Measurements from ENCODE around the gene SFXN3. TPM values are rescaled to one million over a fixed set of nuclear protein-coding genes. Genes with fewer than 3 reads are reported as not detected.

SFXN3 gene
- total RNA-seq, 3 donors from 2014 or later (not counting 1 experiment from before 2014, with no cell fraction given), result 59.7 to 74.5 (median 68.9) TPM

DNA sequence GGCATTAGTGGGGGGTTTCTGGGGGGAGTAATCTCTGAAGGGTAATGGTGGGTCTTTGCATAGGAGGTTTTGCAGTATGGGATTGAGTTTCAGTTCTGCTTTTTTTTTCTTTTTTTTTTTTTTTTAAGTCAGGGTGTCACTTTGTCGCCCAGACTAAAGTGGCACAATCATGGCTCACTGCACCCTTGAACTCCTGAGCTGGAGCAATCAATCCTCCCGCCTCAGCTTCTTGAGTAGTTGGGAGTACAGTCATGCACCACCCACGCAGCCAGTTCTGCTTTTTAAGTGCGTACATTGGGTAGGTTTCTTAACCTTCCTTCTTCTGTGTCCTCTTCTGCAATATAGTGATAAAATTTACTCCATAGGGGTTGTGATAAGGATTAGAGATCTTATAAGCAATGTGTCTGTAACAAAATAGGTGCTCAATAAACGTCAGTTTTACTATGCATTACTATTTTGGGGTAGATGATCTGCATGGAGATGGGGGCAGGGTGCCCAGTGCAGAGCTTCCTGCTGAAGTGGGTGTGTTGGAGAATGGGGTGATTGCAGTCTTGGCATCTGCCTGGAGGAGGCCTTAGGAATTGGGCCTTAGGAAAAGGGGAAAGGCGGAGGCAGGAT is 40.3 kb downstream of the SFXN3 start:
- WGBS (ENCODE audit: insufficient coverage), result 20% methylated on average over 3 of the region's 6 CpGs
- ATAC-seq (peak in 2 of 3 donors; percentile 28 to 65), DNase-seq (no peak)
- no peaks in the 10 kb centered on the region for H3K9me3 ChIP-seq (ENCODE audit: control insufficient read depth, insufficient read depth, low read length)
- H3K4me1 ChIP-seq (ENCODE audit: control insufficient read depth, insufficient read depth, low read length), result peaks cover 32% of the 10 kb centered on the region
- H3K27me3 ChIP-seq (ENCODE audit: control insufficient read depth, insufficient read depth, low read length), result peaks cover 17% of the 10 kb centered on the region
- intact Hi-C loops (cut with micrococcal nuclease), result no loop called here
- TF ChIP-seq, protein P1, sequence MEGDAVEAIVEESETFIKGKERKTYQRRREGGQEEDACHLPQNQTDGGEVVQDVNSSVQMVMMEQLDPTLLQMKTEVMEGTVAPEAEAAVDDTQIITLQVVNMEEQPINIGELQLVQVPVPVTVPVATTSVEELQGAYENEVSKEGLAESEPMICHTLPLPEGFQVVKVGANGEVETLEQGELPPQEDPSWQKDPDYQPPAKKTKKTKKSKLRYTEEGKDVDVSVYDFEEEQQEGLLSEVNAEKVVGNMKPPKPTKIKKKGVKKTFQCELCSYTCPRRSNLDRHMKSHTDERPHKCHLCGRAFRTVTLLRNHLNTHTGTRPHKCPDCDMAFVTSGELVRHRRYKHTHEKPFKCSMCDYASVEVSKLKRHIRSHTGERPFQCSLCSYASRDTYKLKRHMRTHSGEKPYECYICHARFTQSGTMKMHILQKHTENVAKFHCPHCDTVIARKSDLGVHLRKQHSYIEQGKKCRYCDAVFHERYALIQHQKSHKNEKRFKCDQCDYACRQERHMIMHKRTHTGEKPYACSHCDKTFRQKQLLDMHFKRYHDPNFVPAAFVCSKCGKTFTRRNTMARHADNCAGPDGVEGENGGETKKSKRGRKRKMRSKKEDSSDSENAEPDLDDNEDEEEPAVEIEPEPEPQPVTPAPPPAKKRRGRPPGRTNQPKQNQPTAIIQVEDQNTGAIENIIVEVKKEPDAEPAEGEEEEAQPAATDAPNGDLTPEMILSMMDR (IDR thresholded peaks at IDR 0.05), result no peak
- Mint-ChIP-seq H3K9me3 (no peaks in the 10 kb centered on the region), H3K27me3 (ENCODE audit: low read depth in 2 of 2) (peaks cover 37 to 47% of the 10 kb centered on the region in 2 donors), H3K4me1 (peaks cover 0 to 13% of the 10 kb centered on the region in 2 donors), H3K36me3 (no peaks in the 10 kb centered on the region), H3K27ac (peak overlapping the region in 1 of 2 donors; percentile 52), H3K4me3 (no peak overlapping the region)
- no peak overlapping the region for H3K27ac ChIP-seq (ENCODE audit: low read length)
- H3K4me3 ChIP-seq (ENCODE audit: low read length), result no peak overlapping the region
- no peaks in the 10 kb centered on the region for H3K36me3 ChIP-seq (ENCODE audit: control insufficient read depth, insufficient read depth, low read length)

GRCh38 chr10:101071885-101072433 is 40.9 kb downstream of the SFXN3 start:
- peaks cover 26% of the 10 kb centered on the region for H3K4me1 ChIP-seq (ENCODE audit: control insufficient read depth, insufficient read depth, low read length)
- Mint-ChIP-seq H3K27me3 (ENCODE audit: low read depth in 2 of 2) (peaks cover 38 to 52% of the 10 kb centered on the region in 2 donors), H3K27ac (peak overlapping the region in 1 of 2 donors; percentile 52), H3K4me3 (no peak overlapping the region), H3K36me3 (no peaks in the 10 kb centered on the region), H3K4me1 (peaks cover 0 to 9% of the 10 kb centered on the region in 2 donors), H3K9me3 (no peaks in the 10 kb centered on the region)
- H3K4me3 ChIP-seq (ENCODE audit: low read length), result no peak overlapping the region
- no peaks in the 10 kb centered on the region for H3K36me3 ChIP-seq (ENCODE audit: control insufficient read depth, insufficient read depth, low read length)
- ATAC-seq, result no peak
- peaks cover 13% of the 10 kb centered on the region for H3K27me3 ChIP-seq (ENCODE audit: control insufficient read depth, insufficient read depth, low read length)
- no peaks in the 10 kb centered on the region for H3K9me3 ChIP-seq (ENCODE audit: control insufficient read depth, insufficient read depth, low read length)
- WGBS (ENCODE audit: insufficient coverage), result 91% methylated on average over 7 of the region's 7 CpGs
- TF ChIP-seq, protein P1 (IDR thresholded peaks at IDR 0.05), result no peak
- no peak for DNase-seq
- intact Hi-C loops (cut with micrococcal nuclease), result no loop called here
- no peak overlapping the region for H3K27ac ChIP-seq (ENCODE audit: low read length)

- Histone ChIP-seq H3K9me3 (ENCODE audit: control insufficient read depth, insufficient read depth, low read length) (no peaks in the 10 kb centered on the region), H3K27me3 (ENCODE audit: control insufficient read depth, insufficient read depth, low read length) (peaks cover 7% of the 10 kb centered on the region), H3K4me3 (ENCODE audit: low read length) (no peak overlapping the region), H3K4me1 (ENCODE audit: control insufficient read depth, insufficient read depth, low read length) (peaks cover 18% of the 10 kb centered on the region), H3K27ac (ENCODE audit: low read length) (no peak overlapping the region), H3K36me3 (ENCODE audit: control insufficient read depth, insufficient read depth, low read length) (no peaks in the 10 kb centered on the region)
- H3K4me1 Mint-ChIP-seq, result no peaks in the 10 kb centered on the region
- H3K36me3 Mint-ChIP-seq, result no peaks in the 10 kb centered on the region
- no peak overlapping the region for H3K27ac Mint-ChIP-seq
- no peak overlapping the region for H3K4me3 Mint-ChIP-seq
- DNase-seq (no peak), ATAC-seq (no peak)
- H3K9me3 Mint-ChIP-seq, result no peaks in the 10 kb centered on the region
- WGBS (ENCODE audit: insufficient coverage), result 77% methylated on average over 9 of the region's 9 CpGs
- TF ChIP-seq, protein P1 (IDR thresholded peaks at IDR 0.05), result no peak
- peaks cover 36 to 56% of the 10 kb centered on the region in 2 donors for H3K27me3 Mint-ChIP-seq (ENCODE audit: low read depth in 2 of 2)
- intact Hi-C loops (cut with micrococcal nuclease), result no loop called here
Observed at GRCh38 chr10:101072923-101073322, 41.9 kb downstream of the SFXN3 start.
